T-cell (primary cell): ENCODE results near the gene MLPH. TPM values are rescaled to one million over a fixed set of nuclear protein-coding genes. Genes with fewer than 3 reads are reported as not detected.
A peak's percentile ranks its signal among the peaks of the same experiment; 100 is the strongest.

Experiments used
- ATAC-seq, 4 experiments: fragments of 200-7000 bp in 3 of 4; fragments of 150-1000 bp in 1 of 4; cut with Tn5 transposase; replicated peaks in 1 of 4; 1 replicate in 3 of 4; 2 replicates in 1 of 4; pipeline ENCODE4 v1.10.0; 2021; ENCODE audit warnings: moderate library complexity in 3 of 4, mild to moderate bottlenecking in 2 of 4, moderate number of reproducible peaks in 1 of 4
- CTCF ChIA-PET, 2 donors: fragments of 300-600 bp; sonication (Branson Sonifier 250); formaldehyde crosslinking; loops; one replicate each; lab custom pipeline; 2022; ENCODE audit warnings: antibody characterized with exemption in 2 of 2; lab: Charles Lee
- POLR2A ChIA-PET, 2 donors: fragments of 300-600 bp; sonication (Branson Sonifier 250); formaldehyde crosslinking; loops; one replicate each; lab custom pipeline; 2022; ENCODE audit warnings: antibody characterized with exemption in 2 of 2; lab: Charles Lee
- DNase-seq, 35 experiments: peaks; one replicate each; pipeline versions ENCODE4 v3.0.0 to v3.0.0-alpha.2; 2013 to 2023
- H3K27ac ChIP-seq: one replicate; pipeline ENCODE4 v1.5.1; 2013; ENCODE audit warnings: low read length
- H3K27me3 ChIP-seq, 2 experiments: replicated peaks in 1 of 2; 1 replicate in 1 of 2; 2 replicates in 1 of 2; pipeline versions ENCODE4 v1.6.1 to v1.7.0; 2013; ENCODE audit warnings: low read length in 1 of 2, mixed read lengths in 1 of 2; ENCODE audit not compliant: control insufficient read depth in 2 of 2, insufficient read depth in 2 of 2; ENCODE audit errors: extremely low read depth in 1 of 2
- H3K36me3 ChIP-seq, 2 donors: 1 replicate in 1 of 2; 2 replicates in 1 of 2; pipeline versions ENCODE4 v1.6.1 to v1.7.0; 2013; ENCODE audit warnings: low read length in 1 of 2; ENCODE audit not compliant: control insufficient read depth in 2 of 2, insufficient read depth in 1 of 2; ENCODE audit errors: extremely low read depth in 1 of 2
- H3K4me1 ChIP-seq, 2 experiments: 1 replicate in 1 of 2; 2 replicates in 1 of 2; pipeline versions ENCODE4 v1.6.1 to v1.7.0; 2013; ENCODE audit warnings: low read length in 2 of 2, mixed read lengths in 1 of 2; ENCODE audit not compliant: insufficient read depth in 2 of 2, control insufficient read depth in 1 of 2; ENCODE audit errors: extremely low read depth in 1 of 2
- H3K4me3 ChIP-seq, 2 donors: 1 replicate in 1 of 2; 2 replicates in 1 of 2; pipeline versions ENCODE4 v1.5.1 to v1.7.0; 2013; ENCODE audit warnings: mild to moderate bottlenecking in 2 of 2, low read length in 1 of 2, moderate library complexity in 1 of 2; ENCODE audit not compliant: control insufficient read depth in 1 of 2; ENCODE audit errors: extremely low read depth in 1 of 2
- H3K9me3 ChIP-seq: 2 replicates; pipeline ENCODE4 v1.7.0; 2013
- H3K27ac Mint-ChIP-seq, 2 donors: one replicate each; pipeline ENCODE4 v1.8.0; 2020 to 2021; ENCODE audit warnings: mild to moderate bottlenecking in 2 of 2, mixed read lengths in 2 of 2
- H3K27me3 Mint-ChIP-seq, 2 donors: one replicate each; pipeline ENCODE4 v1.8.0; 2021 to 2022; ENCODE audit warnings: mixed read lengths in 2 of 2
- H3K36me3 Mint-ChIP-seq: one replicate; pipeline ENCODE4 v1.8.0; 2021; ENCODE audit warnings: mixed read lengths
- H3K4me1 Mint-ChIP-seq, 3 donors: one replicate each; pipeline ENCODE4 v1.8.0; 2020 to 2022; ENCODE audit warnings: mixed read lengths in 3 of 3, mild to moderate bottlenecking in 1 of 3
- H3K4me3 Mint-ChIP-seq, 3 donors: one replicate each; pipeline ENCODE4 v1.8.0; 2020 to 2022; ENCODE audit warnings: mild to moderate bottlenecking in 3 of 3, mixed read lengths in 3 of 3, moderate library complexity in 3 of 3
- H3K9me3 Mint-ChIP-seq, 3 donors: one replicate each; pipeline ENCODE4 v1.8.0; 2020 to 2022; ENCODE audit warnings: mixed read lengths in 3 of 3
- WGBS: methylation state at CpG from one replicate; pipeline ENCODE4 v1.1.5; 2013; ENCODE audit warnings: missing lambda C conversion rate; ENCODE audit not compliant: insufficient coverage; 5-methylcytosine and 5-hydroxymethylcytosine counted together
- total RNA-seq, 35 experiments: library from RNA in 6 of 35; stranded (reverse) in 6 of 35; fragments of 120-200 nt in 1 of 35; gene quantifications; one replicate each; pipeline versions ENCODE4 v1.2.1 to v1.2.4 and lab custom pipeline; 2013 to 2026

Gene MLPH
- total RNA-seq, 5 donors from 2014 or later (not counting 1 experiment from before 2014, with no cell fraction given), result 0.55 to 1.4 (median 0.72) TPM; not detected in 2

DNA sequence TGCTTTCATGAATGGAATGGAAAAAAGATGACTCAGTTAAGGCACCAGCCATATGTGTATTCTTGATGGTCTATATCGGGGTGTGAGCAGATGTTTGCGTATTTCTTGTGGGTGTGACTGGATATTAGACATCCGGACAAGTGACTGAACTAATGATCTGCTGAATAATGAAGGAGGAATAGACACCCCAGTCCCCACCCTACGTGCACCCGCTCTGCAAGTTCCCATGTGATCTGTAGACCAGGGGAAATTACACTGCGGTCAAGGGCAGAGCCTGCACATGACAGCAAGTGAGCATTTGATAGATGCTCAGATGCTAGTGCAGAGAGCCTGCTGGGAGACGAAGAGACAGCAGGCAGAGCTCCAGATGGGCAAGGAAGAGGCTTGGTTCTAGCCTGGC, 66.9 kb downstream of the MLPH start:
- no peak overlapping the region for H3K4me3 ChIP-seq
- ChIA-PET CTCF (no interaction called here), POLR2A (no interaction called here)
- H3K27me3 Mint-ChIP-seq, result peaks cover 8% of the 10 kb centered on the region in 2 donors
- no peak for ATAC-seq
- no peaks in the 10 kb centered on the region for H3K36me3 Mint-ChIP-seq
- no peaks in the 10 kb centered on the region for H3K36me3 ChIP-seq
- no peak overlapping the region for H3K27ac ChIP-seq
- peaks cover 0 to 6% of the 10 kb centered on the region in 2 experiments for H3K4me1 ChIP-seq
- peaks cover 0 to 21% of the 10 kb centered on the region in 2 experiments for H3K27me3 ChIP-seq
- peaks cover 0 to 12% (median 10%) of the 10 kb centered on the region in 3 donors for H3K4me1 Mint-ChIP-seq
- H3K27ac Mint-ChIP-seq, result no peak overlapping the region
- no peak for DNase-seq
- H3K4me3 Mint-ChIP-seq, result no peak overlapping the region
- H3K9me3 ChIP-seq, result no peaks in the 10 kb centered on the region
- peaks cover 5 to 10% (median 7%) of the 10 kb centered on the region in 3 donors for H3K9me3 Mint-ChIP-seq
- 73% methylated on average over 4 of the region's 7 CpGs for WGBS

DNA sequence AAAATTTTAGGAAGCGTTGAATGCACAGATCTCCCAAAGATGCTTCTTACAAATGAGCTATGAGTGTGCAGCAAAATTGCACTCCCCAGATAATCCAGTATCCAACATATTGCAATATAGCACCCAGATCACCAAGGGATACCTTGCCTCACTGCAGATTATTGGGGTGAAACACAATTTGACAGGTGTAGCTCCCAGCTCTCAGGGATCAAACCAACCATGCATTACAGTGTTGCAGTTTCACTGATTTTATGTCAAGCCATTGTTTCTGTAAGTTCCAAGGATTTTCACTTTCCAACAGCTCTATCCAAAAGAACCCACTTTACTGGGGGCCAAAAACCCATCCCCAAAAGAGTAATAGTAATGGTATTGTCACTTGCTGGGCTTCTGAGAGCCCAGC, 68.5 kb downstream of the MLPH start:
- peaks cover 0 to 27% of the 10 kb centered on the region in 2 experiments for H3K27me3 ChIP-seq
- no peak overlapping the region for H3K27ac ChIP-seq
- H3K36me3 Mint-ChIP-seq, result no peaks in the 10 kb centered on the region
- peaks cover 0 to 6% of the 10 kb centered on the region in 2 experiments for H3K4me1 ChIP-seq
- no peak for ATAC-seq
- no peaks in the 10 kb centered on the region for H3K9me3 ChIP-seq
- POLR2A ChIA-PET, result no interaction called here
- H3K27ac Mint-ChIP-seq, result no peak overlapping the region
- no peak for DNase-seq
- no CpG with 5 or more reads among the region's 1 CpG for WGBS
- no peaks in the 10 kb centered on the region for H3K36me3 ChIP-seq
- H3K9me3 Mint-ChIP-seq, result peaks cover 5 to 10% (median 7%) of the 10 kb centered on the region in 3 donors
- no peak overlapping the region for H3K4me3 ChIP-seq
- H3K4me3 Mint-ChIP-seq, result no peak overlapping the region
- peaks cover 0 to 12% (median 10%) of the 10 kb centered on the region in 3 donors for H3K4me1 Mint-ChIP-seq
- CTCF ChIA-PET, result interaction anchor here in 1 of 2 donors (0.9 kb wide), 1 partner anchor 43 kb away, joined by 3 read pairs; no protein-coding TSS in a partner anchor
- peaks cover 14 to 17% of the 10 kb centered on the region in 2 donors for H3K27me3 Mint-ChIP-seq

DNA sequence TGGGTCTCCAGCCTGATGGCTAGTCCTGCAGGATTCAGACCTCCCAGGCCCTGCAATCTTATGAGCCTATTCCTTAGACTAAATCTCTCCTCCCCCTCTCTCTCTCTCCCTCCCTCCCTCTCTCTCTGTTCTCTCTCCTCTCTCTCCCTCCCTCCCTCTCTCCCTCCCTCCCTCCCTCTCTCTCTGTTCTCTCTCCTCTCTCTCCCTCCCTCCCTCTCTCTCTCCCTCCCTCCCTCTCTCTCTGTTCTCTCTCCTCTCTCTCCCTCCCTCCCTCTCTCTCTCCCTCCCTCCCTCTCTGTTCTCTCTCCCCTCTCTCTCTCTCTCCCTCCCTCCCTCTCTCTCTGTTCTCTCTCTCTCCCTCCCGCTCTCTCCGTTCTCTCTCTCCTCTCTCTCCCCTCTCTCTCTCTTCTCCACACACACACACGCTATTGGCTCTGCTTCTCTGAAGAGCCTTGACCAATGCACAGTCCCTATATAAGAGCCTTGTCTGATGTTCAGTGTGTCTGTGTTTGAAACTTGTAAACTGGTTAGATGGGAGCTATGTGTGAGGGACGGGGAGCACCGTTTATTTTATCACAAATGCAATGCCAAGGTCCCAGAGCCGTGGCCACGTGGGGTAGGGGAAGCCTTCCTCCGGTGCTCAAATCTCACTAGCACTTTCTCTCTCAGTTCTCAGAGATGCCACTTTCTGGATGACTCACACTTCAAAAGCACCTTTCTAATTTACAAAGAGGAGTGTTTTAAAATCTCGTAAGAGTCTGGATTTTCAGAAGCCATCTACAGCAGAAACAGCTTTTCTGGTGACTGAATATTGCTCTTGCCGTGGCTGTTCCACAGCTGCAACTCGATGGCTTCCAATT, 70.0 kb downstream of the MLPH start:
- ATAC-seq (peak; percentile 46 to 83 (median 67)), DNase-seq (peak in 1 of 35 experiments; percentile 13)
- ChIA-PET POLR2A (no interaction called here), CTCF (interaction anchor here in 1 of 2 donors (1.5 kb wide), 1 partner anchor 15 kb away, joined by 4 read pairs; no protein-coding TSS in a partner anchor)
- peaks cover 0 to 6% of the 10 kb centered on the region in 2 experiments for H3K4me1 ChIP-seq
- no peaks in the 10 kb centered on the region for H3K9me3 ChIP-seq
- H3K9me3 Mint-ChIP-seq, result peaks cover 5 to 10% (median 7%) of the 10 kb centered on the region in 3 donors
- 0% methylated on average over 2 of the region's 11 CpGs for WGBS
- H3K27me3 ChIP-seq, result peaks cover 0 to 32% of the 10 kb centered on the region in 2 experiments
- no peak overlapping the region for H3K4me3 ChIP-seq
- H3K36me3 Mint-ChIP-seq, result no peaks in the 10 kb centered on the region
- H3K36me3 ChIP-seq, result no peaks in the 10 kb centered on the region
- peak overlapping the region; percentile 63 to 65 for H3K27ac Mint-ChIP-seq
- peaks cover 0 to 12% (median 10%) of the 10 kb centered on the region in 3 donors for H3K4me1 Mint-ChIP-seq
- peaks cover 14 to 17% of the 10 kb centered on the region in 2 donors for H3K27me3 Mint-ChIP-seq
- H3K4me3 Mint-ChIP-seq, result peak overlapping the region; percentile 10 to 25 (median 15)
- H3K27ac ChIP-seq, result no peak overlapping the region

DNA sequence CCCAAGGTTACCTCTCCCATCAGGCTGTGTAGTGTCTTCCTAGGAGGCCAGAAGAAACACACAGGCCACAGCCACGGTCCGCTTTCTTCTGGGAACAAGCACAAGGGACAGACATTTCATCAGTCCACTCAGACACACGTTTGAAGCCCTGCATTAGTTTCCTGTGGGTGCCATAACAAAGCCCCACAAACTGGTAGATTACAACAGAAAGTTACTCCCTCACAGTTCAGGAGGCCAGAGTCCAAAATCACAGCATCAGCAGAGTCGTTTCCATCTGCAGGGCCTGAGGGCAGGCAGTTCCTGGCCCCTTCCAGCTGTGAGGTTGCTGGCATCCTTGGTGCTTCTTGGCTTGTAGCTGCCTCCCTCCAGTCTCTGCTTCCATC, 70.6 kb downstream of the MLPH start:
- ChIA-PET POLR2A (no interaction called here), CTCF (interaction anchor here in 1 of 2 donors (1.5 kb wide), 1 partner anchor 14 kb away, joined by 4 read pairs; no protein-coding TSS in a partner anchor)
- ATAC-seq, result peak in 1 of 4 experiments; percentile 9

DNA sequence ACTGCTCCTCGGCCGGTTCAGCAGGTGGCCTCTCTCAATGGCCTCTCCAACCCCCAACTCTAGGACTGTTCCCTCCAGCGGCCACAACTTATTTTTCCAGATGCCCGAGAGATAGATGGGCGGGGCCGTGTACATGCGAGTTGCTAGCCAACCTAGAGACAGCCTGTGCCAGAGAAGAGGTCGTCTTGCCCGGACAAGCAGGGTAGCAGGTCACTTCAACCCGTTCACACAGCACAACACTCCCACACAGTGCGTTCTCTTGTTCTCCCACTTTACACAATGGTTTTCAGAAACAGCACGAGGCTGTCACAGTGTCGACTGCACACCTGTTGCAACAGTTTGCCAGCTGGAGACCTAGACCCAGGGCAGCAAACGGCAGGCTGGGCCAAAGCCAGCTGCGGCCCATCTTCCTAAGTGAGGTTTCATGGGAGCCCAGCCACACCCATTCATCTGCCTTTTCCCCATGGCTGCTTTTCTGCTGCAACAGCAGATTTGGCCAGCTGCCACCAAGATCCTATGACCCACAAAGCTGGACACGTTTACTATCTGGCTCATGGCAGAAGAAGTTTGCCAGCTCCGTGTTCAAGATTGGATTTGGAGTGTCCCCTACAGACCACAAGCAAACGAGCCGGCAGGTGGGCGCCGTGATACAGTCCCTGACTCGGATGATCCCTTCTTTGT, 72.0 kb downstream of the MLPH start:
- Histone ChIP-seq H3K4me3 (no peak overlapping the region), H3K27ac (no peak overlapping the region), H3K36me3 (no peaks in the 10 kb centered on the region), H3K9me3 (no peaks in the 10 kb centered on the region), H3K27me3 (peaks cover 0 to 40% of the 10 kb centered on the region in 2 experiments), H3K4me1 (peaks cover 0 to 6% of the 10 kb centered on the region in 2 experiments)
- ChIA-PET CTCF (interaction anchor here in 1 of 2 donors (0.5 kb wide), 1 partner anchor 122 kb away, joined by 5 read pairs; no protein-coding TSS in a partner anchor), POLR2A (no interaction called here)
- Mint-ChIP-seq H3K4me1 (peaks cover 0 to 12% (median 10%) of the 10 kb centered on the region in 3 donors), H3K36me3 (no peaks in the 10 kb centered on the region), H3K9me3 (peaks cover 5 to 10% (median 7%) of the 10 kb centered on the region in 3 donors), H3K4me3 (no peak overlapping the region), H3K27ac (no peak overlapping the region), H3K27me3 (peaks cover 10 to 17% of the 10 kb centered on the region in 2 donors)
- WGBS, result 84% methylated on average over 21 of the region's 22 CpGs
- DNase-seq, result no peak
- ATAC-seq, result no peak

More for the DNA sequence above, 70.6 kb downstream of the MLPH start:
- H3K36me3 ChIP-seq, result no peaks in the 10 kb centered on the region
- WGBS, result 35% methylated on average over 4 of the region's 4 CpGs
- H3K4me3 Mint-ChIP-seq, result peak overlapping the region; percentile 10 to 25 (median 15)
- no peaks in the 10 kb centered on the region for H3K36me3 Mint-ChIP-seq
- H3K9me3 ChIP-seq, result no peaks in the 10 kb centered on the region
- H3K4me3 ChIP-seq, result no peak overlapping the region
- peak overlapping the region; percentile 63 to 65 for H3K27ac Mint-ChIP-seq
- no peak overlapping the region for H3K27ac ChIP-seq
- H3K27me3 ChIP-seq, result peaks cover 0 to 32% of the 10 kb centered on the region in 2 experiments
- no peak for DNase-seq
- H3K4me1 Mint-ChIP-seq, result peaks cover 0 to 12% (median 10%) of the 10 kb centered on the region in 3 donors
- peaks cover 5 to 10% (median 7%) of the 10 kb centered on the region in 3 donors for H3K9me3 Mint-ChIP-seq
- peaks cover 16 to 17% of the 10 kb centered on the region in 2 donors for H3K27me3 Mint-ChIP-seq
- H3K4me1 ChIP-seq, result peaks cover 0 to 6% of the 10 kb centered on the region in 2 experiments

DNA sequence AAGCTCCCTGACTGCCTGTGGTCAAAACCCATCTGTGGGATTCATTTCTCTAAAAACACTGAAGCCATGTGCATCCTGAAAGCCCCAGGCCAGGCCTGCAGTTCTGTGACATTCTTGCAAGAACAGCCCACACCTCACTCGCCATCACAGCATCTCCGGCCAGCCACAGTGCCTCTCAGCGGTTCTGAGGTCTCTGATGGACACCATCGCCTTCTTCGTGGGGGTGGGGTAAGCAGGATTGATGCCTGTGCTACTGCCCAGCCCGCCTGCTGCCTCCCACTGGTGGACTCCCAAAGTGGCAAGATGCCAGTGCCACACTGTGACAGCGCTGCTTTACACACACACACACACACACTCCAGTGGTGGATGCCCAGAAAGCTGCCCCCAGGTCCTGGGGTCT, 74.2 kb downstream of the MLPH start:
- DNase-seq (no peak), ATAC-seq (no peak)
- 79% methylated on average over 3 of the region's 7 CpGs for WGBS
- no peak overlapping the region for H3K27ac Mint-ChIP-seq
- H3K9me3 Mint-ChIP-seq, result peaks cover 0 to 6% (median under 1%) of the 10 kb centered on the region in 3 donors
- H3K4me3 Mint-ChIP-seq, result no peak overlapping the region
- Histone ChIP-seq H3K27me3 (peaks cover 0 to 47% of the 10 kb centered on the region in 2 experiments), H3K4me1 (peaks cover 0 to 6% of the 10 kb centered on the region in 2 experiments), H3K4me3 (no peak overlapping the region), H3K36me3 (no peaks in the 10 kb centered on the region), H3K9me3 (no peaks in the 10 kb centered on the region), H3K27ac (no peak overlapping the region)
- ChIA-PET CTCF (interaction anchor here in 1 of 2 donors (0.6 kb wide), 1 partner anchor 1037 kb away, joined by 6 read pairs; no protein-coding TSS in a partner anchor), POLR2A (no interaction called here)
- H3K36me3 Mint-ChIP-seq, result no peaks in the 10 kb centered on the region
- peaks cover 15 to 20% of the 10 kb centered on the region in 2 donors for H3K27me3 Mint-ChIP-seq
- H3K4me1 Mint-ChIP-seq, result peaks cover 0 to 12% (median 10%) of the 10 kb centered on the region in 3 donors
